H1 (cell line): ENCODE data around the gene GAGE12H. TPM values are rescaled to one million over a fixed set of nuclear protein-coding genes. Genes with fewer than 3 reads are reported as not detected.

Experiments
- ATF2 ChIP-seq: IDR thresholded peaks from 2 replicates; pipeline ENCODE4 v1.6.1; 2012; ENCODE audit warnings: low read length, inconsistent platforms
- CREB1 ChIP-seq: IDR thresholded peaks from 2 replicates; pipeline ENCODE4 v1.6.1; 2012; ENCODE audit warnings: inconsistent platforms
- SIN3A ChIP-seq, 2 experiments: IDR thresholded peaks in 1 of 2; conservative IDR thresholded peaks in 1 of 2; 2 replicates each; pipeline ENCODE4 v1.6.1; 2011 to 2012; ENCODE audit warnings: low read length in 2 of 2, improper control_type of control experiment in 1 of 2, low read depth in 1 of 2, mild to moderate bottlenecking in 1 of 2
- polyA plus RNA-seq, 7 experiments: library from polyadenylated mRNA; depleted of rRNA in 3 of 7; stranded (reverse) in 5 of 7; unstranded in 2 of 7; fragments of >200 nt in 5 of 7; fragments of 200-250 nt in 2 of 7; gene quantifications; 1 replicate in 5 of 7; 2 replicates in 1 of 7; 4 replicates in 1 of 7; pipeline versions ENCODE4 v1.2.1 to v1.2.3, GENCODE V29; 2011 to 2013; ENCODE audit warnings: missing spikeins in 2 of 7, mixed read lengths in 2 of 7
- total RNA-seq: library from RNA; stranded (reverse); fragmentation: NEBNext Ultra II Directional; extraction: Animal tissue kit (Norgen Biotek cat#: 25700); gene quantifications from 2 replicates; pipeline ENCODE4 v1.2.1, GENCODE V29; 2021

GAGE12H gene
- total and polyA plus RNA-seq, 2 of the 8 experiments (the other 6 are each of a cell fraction or from before 2014, with no cell fraction given): not detected

GRCh38 chrX:49618574-49618973 lies 38.8 kb downstream of the GAGE12H start (continued):
- no peak for TF ChIP-seq SIN3A (conservative IDR thresholded peaks at IDR 0.05 in 1 of 2, IDR thresholded peaks at IDR 0.05 in 1 of 2; ENCODE audit: low read depth in 1 of 2, low read length in 2 of 2)
- TF ChIP-seq CREB1: no peak
- TF ChIP-seq ATF2: no peak
